ENCODE measurements around the gene PTH1R.

GRCh38 chr3:46907271-46907670 lies 29.8 kb downstream of the PTH1R start:
- no peak for TF ChIP-seq ZSCAN29 (IDR thresholded peaks at IDR 0.05)
- no peak for TF ChIP-seq EGR1 (IDR thresholded peaks at IDR 0.05; ENCODE audit: borderline replicate concordance in 1 of 2, low read depth in 2 of 2, low read length in 2 of 2)
- TF ChIP-seq YY1 (IDR thresholded peaks at IDR 0.05; ENCODE audit: low read depth, low read length): no peak
- TF ChIP-seq CTCF (IDR thresholded peaks at IDR 0.05 in 2 of 3, conservative IDR thresholded peaks at IDR 0.05 in 1 of 3; ENCODE audit: control insufficient read depth in 2 of 3, extremely low read depth in 1 of 3, insufficient read depth in 1 of 3, low read depth in 3 of 3, low read length in 3 of 3): no peak

Data from GM12878 (cell line).